HCT116 (cell line): ENCODE data around the gene GFOD1. TPM values are rescaled to one million over a fixed set of nuclear protein-coding genes. Genes with fewer than 3 reads are reported as not detected.

Experiments used
- ATAC-seq: fragments of 200-7000 bp; cut with Tn5 transposase; 2 replicates; pipeline ENCODE4 v1.9.1; 2020; ENCODE audit warnings: mild to moderate bottlenecking, moderate library complexity
- BruUV-seq: library from RNA; stranded (reverse); fragments of 400-500 nt; replicated peaks from 2 replicates; lab custom pipeline; 2021; lab: Mats Ljungman, UMichigan
- CTCF ChIA-PET: fragments of 300-600 bp; sonication (Branson Sonifier 250); formaldehyde crosslinking; loops from one replicate; lab custom pipeline; 2021; ENCODE audit warnings: antibody characterized with exemption; lab: Charles Lee
- POLR2A ChIA-PET: fragments of 300-600, 350-600 bp; sonication (Branson Sonifier 250); formaldehyde crosslinking; loops from one replicate; lab custom pipeline; 2021; ENCODE audit warnings: antibody characterized with exemption; lab: Charles Lee
- RAD21 ChIA-PET, 2 experiments: fragments of 300-600 bp; sonication (Branson Sonifier 250); formaldehyde crosslinking; loops; one replicate each; lab custom pipeline; 2023; ENCODE audit warnings: low total read pairs in 2 of 2; ENCODE audit not compliant: uncharacterized antibody in 2 of 2, unreplicated experiment in 2 of 2, low non-redundant PET in 1 of 2; lab: Charles Lee
- DNase-seq: peaks from one replicate; pipeline ENCODE4 v3.0.0-alpha.2; 2010; ENCODE audit warnings: low read depth, low spot score
- H2AFZ ChIP-seq: fragments of 200-600 bp; shearing (Covaris generic), sonication (generic); 2 replicates; pipeline ENCODE4 v1.6.1; 2017; ENCODE audit warnings: low read depth, mixed run types, mixed read lengths, antibody characterized with exemption, low read length; ENCODE audit not compliant: poor library complexity, severe bottlenecking
- H3K27ac ChIP-seq: 2 replicates; pipeline ENCODE4 v1.5.1; 2012; ENCODE audit warnings: low read depth, low read length
- H3K27me3 ChIP-seq: fragments of 200-600 bp; sonication (generic); 2 replicates; pipeline ENCODE4 v1.6.1; 2016; ENCODE audit warnings: mixed run types, low read length, mixed read lengths; ENCODE audit not compliant: insufficient read depth
- H3K36me3 ChIP-seq, 2 experiments: fragments of 200-500 bp in 1 of 2; fragments of 200-600 bp in 1 of 2; sonication (Bioruptor generic) in 1 of 2; sonication (generic) in 1 of 2; 2 replicates each; pipeline versions ENCODE4 v1.5.1 to v1.6.1; 2014 to 2016; ENCODE audit warnings: low read length in 2 of 2, inconsistent platforms in 1 of 2, mixed read lengths in 1 of 2, mixed run types in 1 of 2; ENCODE audit not compliant: insufficient read depth in 2 of 2, control insufficient read depth in 1 of 2
- H3K4me1 ChIP-seq, 2 experiments: fragments of 200-600 bp in 1 of 2; sonication (generic) in 1 of 2; 2 replicates each; pipeline versions ENCODE4 v1.5.1 to v1.6.1; 2012 to 2017; ENCODE audit warnings: low read length in 2 of 2, inconsistent platforms in 1 of 2, mild to moderate bottlenecking in 1 of 2, mixed read lengths in 1 of 2, mixed run types in 1 of 2, moderate library complexity in 1 of 2; ENCODE audit not compliant: insufficient read depth in 2 of 2, control insufficient read depth in 1 of 2
- H3K4me2 ChIP-seq: fragments of 200-600 bp; sonication (generic); 2 replicates; pipeline ENCODE4 v1.6.1; 2017; ENCODE audit warnings: mixed run types, low read length, mixed read lengths
- H3K4me3 ChIP-seq, 2 experiments: fragments of 200-600 bp in 1 of 2; sonication (generic) in 1 of 2; replicated peaks in 1 of 2; 2 replicates each; pipeline ENCODE4 v1.5.1; 2011 to 2016; ENCODE audit warnings: low read length in 2 of 2, control low read depth in 1 of 2, low read depth in 1 of 2, mild to moderate bottlenecking in 1 of 2, mixed read lengths in 1 of 2, mixed run types in 1 of 2
- H3K79me2 ChIP-seq: fragments of 200-600 bp; sonication (generic); 2 replicates; pipeline ENCODE4 v1.6.1; 2017; ENCODE audit warnings: mild to moderate bottlenecking, mixed run types, low read length, moderate library complexity, mixed read lengths; ENCODE audit not compliant: insufficient read depth
- H3K9ac ChIP-seq: fragments of 200-600 bp; sonication (generic); 2 replicates; pipeline ENCODE4 v1.6.1; 2016; ENCODE audit warnings: low read length, mixed read lengths
- H3K9me2 ChIP-seq: fragments of 200-600 bp; sonication (generic), shearing (Covaris generic); 2 replicates; pipeline ENCODE4 v1.6.1; 2017; ENCODE audit warnings: mixed run types, mild to moderate bottlenecking, moderate library complexity; ENCODE audit not compliant: insufficient read depth
- H3K9me3 ChIP-seq, 2 experiments: fragments of 200-500 bp in 1 of 2; fragments of 200-600 bp in 1 of 2; sonication (Bioruptor generic) in 1 of 2; sonication (generic) in 1 of 2; 2 replicates each; pipeline ENCODE4 v1.6.1; 2014 to 2017; ENCODE audit warnings: low read length in 2 of 2, mixed read lengths in 2 of 2, inconsistent platforms in 1 of 2, low read depth in 1 of 2, mild to moderate bottlenecking in 1 of 2, mixed run types in 1 of 2, moderate library complexity in 1 of 2; ENCODE audit not compliant: control insufficient read depth in 1 of 2, insufficient read depth in 1 of 2
- H4K20me1 ChIP-seq: fragments of 200-600 bp; sonication (generic), shearing (Covaris generic); 2 replicates; pipeline ENCODE4 v1.6.1; 2017; ENCODE audit warnings: mixed run types, mild to moderate bottlenecking, moderate library complexity; ENCODE audit not compliant: insufficient read depth
- EGR1 ChIP-seq: IDR thresholded peaks from 2 replicates; pipeline ENCODE4 v1.6.1; 2012; ENCODE audit warnings: low read depth
- ELF1 ChIP-seq: IDR thresholded peaks from 2 replicates; pipeline ENCODE4 v1.6.1; 2012; ENCODE audit warnings: low read depth, borderline replicate concordance
- FOSL1 ChIP-seq: IDR thresholded peaks from 2 replicates; pipeline ENCODE4 v1.6.1; 2012; ENCODE audit warnings: low read depth
- JUND ChIP-seq: IDR thresholded peaks from 2 replicates; pipeline ENCODE4 v1.6.1; 2012
- MAX ChIP-seq: IDR thresholded peaks from 2 replicates; pipeline ENCODE4 v1.6.1; 2012
- POLR2A ChIP-seq: IDR thresholded peaks from 2 replicates; pipeline ENCODE4 v1.7.0; 2011; ENCODE audit warnings: borderline replicate concordance; ENCODE audit not compliant: insufficient read depth, insufficient read length; ENCODE audit errors: extremely low read depth
- RAD21 ChIP-seq: IDR thresholded peaks from 2 replicates; pipeline ENCODE4 v1.6.1; 2012; ENCODE audit warnings: low read depth, mild to moderate bottlenecking
- SIN3A ChIP-seq: IDR thresholded peaks from 2 replicates; pipeline ENCODE4 v1.6.1; 2012; ENCODE audit warnings: low read depth
- SRF ChIP-seq: IDR thresholded peaks from 2 replicates; pipeline ENCODE4 v1.6.1; 2012; ENCODE audit warnings: low read depth
- ZBTB33 ChIP-seq: IDR thresholded peaks from 2 replicates; pipeline ENCODE4 v1.6.1; 2011; ENCODE audit warnings: mild to moderate bottlenecking, low read length, moderate library complexity; ENCODE audit not compliant: insufficient replicate concordance; ENCODE audit errors: extremely low read depth
- ZNF274 ChIP-seq: fragments of 200-500 bp; sonication (Bioruptor generic); IDR thresholded peaks from 2 replicates; pipeline ENCODE4 v1.6.1; 2014; ENCODE audit warnings: mild to moderate bottlenecking, low read depth, low read length, inconsistent platforms
- intact Hi-C: fragments of 100-400 bp; cut with micrococcal nuclease; formaldehyde crosslinking; loops from 2 replicates; pipeline ENCODE4 v1.10.0; 2022
- total RNA-seq: library from RNA; stranded (reverse); gene quantifications from one replicate; pipeline ENCODE4 v1.2.1, GENCODE V29; 2021; ENCODE audit not compliant: unreplicated experiment
- TF ChIP-seq, protein P1 (sequence below), 3 experiments: fragments of 200-600 bp in 1 of 3; sonication (generic) in 1 of 3; IDR thresholded peaks in 2 of 3; conservative IDR thresholded peaks in 1 of 3; 2 replicates each; pipeline ENCODE4 v1.5.1; 2012 to 2017; ENCODE audit warnings: low read depth in 2 of 3, low read length in 2 of 3, antibody characterized with exemption in 1 of 3, borderline replicate concordance in 1 of 3, control low read depth in 1 of 3, mild to moderate bottlenecking in 1 of 3, mixed read lengths in 1 of 3, mixed run types in 1 of 3, moderate library complexity in 1 of 3; ENCODE audit not compliant: insufficient read depth in 1 of 3
- TF ChIP-seq, protein P2 (sequence below): IDR thresholded peaks from 2 replicates; pipeline ENCODE4 v1.6.1; 2012

GFOD1 gene
- total RNA-seq, 1 experiment from 2014 or later = 3.8 TPM

GRCh38 chr6:13439644-13440043, 47.8 kb downstream of the GFOD1 start:
- TF ChIP-seq POLR2A (no peak), SIN3A (no peak), EGR1 (no peak), FOSL1 (no peak), RAD21 (no peak), MAX (no peak), SRF (no peak), ZBTB33 (no peak), ELF1 (no peak), JUND (no peak), ZNF274 (no peak)
- TF ChIP-seq, protein P1, sequence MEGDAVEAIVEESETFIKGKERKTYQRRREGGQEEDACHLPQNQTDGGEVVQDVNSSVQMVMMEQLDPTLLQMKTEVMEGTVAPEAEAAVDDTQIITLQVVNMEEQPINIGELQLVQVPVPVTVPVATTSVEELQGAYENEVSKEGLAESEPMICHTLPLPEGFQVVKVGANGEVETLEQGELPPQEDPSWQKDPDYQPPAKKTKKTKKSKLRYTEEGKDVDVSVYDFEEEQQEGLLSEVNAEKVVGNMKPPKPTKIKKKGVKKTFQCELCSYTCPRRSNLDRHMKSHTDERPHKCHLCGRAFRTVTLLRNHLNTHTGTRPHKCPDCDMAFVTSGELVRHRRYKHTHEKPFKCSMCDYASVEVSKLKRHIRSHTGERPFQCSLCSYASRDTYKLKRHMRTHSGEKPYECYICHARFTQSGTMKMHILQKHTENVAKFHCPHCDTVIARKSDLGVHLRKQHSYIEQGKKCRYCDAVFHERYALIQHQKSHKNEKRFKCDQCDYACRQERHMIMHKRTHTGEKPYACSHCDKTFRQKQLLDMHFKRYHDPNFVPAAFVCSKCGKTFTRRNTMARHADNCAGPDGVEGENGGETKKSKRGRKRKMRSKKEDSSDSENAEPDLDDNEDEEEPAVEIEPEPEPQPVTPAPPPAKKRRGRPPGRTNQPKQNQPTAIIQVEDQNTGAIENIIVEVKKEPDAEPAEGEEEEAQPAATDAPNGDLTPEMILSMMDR (IDR thresholded peaks at IDR 0.05 in 2 of 3, conservative IDR thresholded peaks at IDR 0.05 in 1 of 3; ENCODE audit: borderline replicate concordance in 1 of 3, insufficient read depth in 1 of 3, low read depth in 2 of 3, low read length in 2 of 3) = no peak
- TF ChIP-seq, protein P2, sequence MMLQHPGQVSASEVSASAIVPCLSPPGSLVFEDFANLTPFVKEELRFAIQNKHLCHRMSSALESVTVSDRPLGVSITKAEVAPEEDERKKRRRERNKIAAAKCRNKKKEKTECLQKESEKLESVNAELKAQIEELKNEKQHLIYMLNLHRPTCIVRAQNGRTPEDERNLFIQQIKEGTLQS = no peak
- POLR2A ChIA-PET = no interaction called here
- RAD21 ChIA-PET = no interaction called here
- Histone ChIP-seq H4K20me1 (no peaks in the 10 kb centered on the region), H3K79me2 (no peaks in the 10 kb centered on the region), H3K4me3 (no peak overlapping the region), H2AFZ (no peak overlapping the region), H3K4me2 (no peak overlapping the region), H3K36me3 (no peaks in the 10 kb centered on the region), H3K4me1 (no peaks in the 10 kb centered on the region), H3K27ac (no peak overlapping the region), H3K27me3 (no peaks in the 10 kb centered on the region), H3K9me2 (no peaks in the 10 kb centered on the region), H3K9me3 (no peaks in the 10 kb centered on the region), H3K9ac (no peak overlapping the region)
- CTCF ChIA-PET = no interaction called here
- DNase-seq = no peak
- BruUV-seq = no TSS peak
- intact Hi-C loops = no loop called here
- no peak for ATAC-seq
